SK-N-SH (cell line): ENCODE results near the gene PLCB1. TPM values are rescaled to one million over a fixed set of nuclear protein-coding genes. Genes with fewer than 3 reads are reported as not detected.

Experiments used
- CTCF ChIA-PET: fragments of 300-600, 350-600 bp; formaldehyde crosslinking; extraction: SDS; loops from one replicate; lab custom pipeline; 2021; lab: Yijun Ruan, JAX
- POLR2A ChIA-PET: fragments of 350-600 bp; sonication (Branson Sonifier 250); formaldehyde crosslinking; extraction: SDS; loops from one replicate; lab custom pipeline; 2020; ENCODE audit warnings: antibody characterized with exemption, inconsistent platforms; lab: Yijun Ruan, JAX
- DNase-seq: peaks from one replicate; pipeline ENCODE4 v3.0.0; 2012
- H2AFZ ChIP-seq: fragments of 200-600 bp; sonication (generic); 2 replicates; pipeline ENCODE4 v1.8.1; 2016; ENCODE audit warnings: antibody characterized with exemption, mild to moderate bottlenecking, low read depth
- H3F3A ChIP-seq: fragments of 200-600 bp; sonication (generic); replicated peaks from 2 replicates; pipeline ENCODE3; 2016; ENCODE audit warnings: antibody characterized with exemption, mild to moderate bottlenecking; ENCODE audit not compliant: insufficient read depth
- H3K27ac ChIP-seq, 2 experiments: fragments of 200-500 bp in 1 of 2; fragments of 200-600 bp in 1 of 2; sonication (Bioruptor generic) in 1 of 2; sonication (generic), shearing (Covaris generic) in 1 of 2; 2 replicates each; pipeline versions ENCODE4 v1.5.1 to v1.6.1; 2014 to 2016; ENCODE audit warnings: low read depth in 2 of 2, inconsistent platforms in 1 of 2, low read length in 1 of 2, mild to moderate bottlenecking in 1 of 2, mixed read lengths in 1 of 2
- H3K27me3 ChIP-seq: fragments of 200-600 bp; sonication (generic), shearing (Covaris generic); 2 replicates; pipeline ENCODE4 v1.6.1; 2016; ENCODE audit warnings: mixed run types; ENCODE audit not compliant: insufficient read depth
- H3K36me3 ChIP-seq, 2 experiments: fragments of 200-500 bp in 1 of 2; fragments of 200-600 bp in 1 of 2; sonication (Bioruptor generic) in 1 of 2; sonication (generic) in 1 of 2; replicated peaks in 1 of 2; 2 replicates each; pipeline versions ENCODE3 to v1.5.1; 2014 to 2016; ENCODE audit warnings: low read length in 1 of 2, mild to moderate bottlenecking in 1 of 2; ENCODE audit not compliant: insufficient read depth in 2 of 2, control insufficient read depth in 1 of 2
- H3K4me1 ChIP-seq, 2 experiments: fragments of 200-500 bp in 1 of 2; fragments of 200-600 bp in 1 of 2; sonication (Bioruptor generic) in 1 of 2; sonication (generic), shearing (Covaris generic) in 1 of 2; 2 replicates each; pipeline versions ENCODE4 v1.5.1 to v1.6.1; 2014 to 2016; ENCODE audit warnings: low read depth in 1 of 2, low read length in 1 of 2, mixed run types in 1 of 2; ENCODE audit not compliant: insufficient read depth in 2 of 2, control insufficient read depth in 1 of 2
- H3K4me2 ChIP-seq: fragments of 200-600 bp; sonication (generic), shearing (Covaris generic); 2 replicates; pipeline ENCODE4 v1.6.1; 2017; ENCODE audit warnings: mixed run types
- H3K4me3 ChIP-seq, 2 experiments: fragments of 200-500 bp in 1 of 2; fragments of 200-600 bp in 1 of 2; sonication (Bioruptor generic) in 1 of 2; sonication (generic), shearing (Covaris generic) in 1 of 2; 2 replicates each; pipeline versions ENCODE4 v1.5.1 to v1.8.1; 2014 to 2016; ENCODE audit warnings: low read depth in 2 of 2, inconsistent platforms in 1 of 2, low read length in 1 of 2, mild to moderate bottlenecking in 1 of 2, mixed read lengths in 1 of 2, moderate library complexity in 1 of 2
- H3K79me2 ChIP-seq: fragments of 200-600 bp; sonication (generic); 2 replicates; pipeline ENCODE4 v1.8.1; 2017; ENCODE audit warnings: mild to moderate bottlenecking; ENCODE audit not compliant: insufficient read depth
- H3K9ac ChIP-seq: fragments of 200-600 bp; sonication (generic); 2 replicates; pipeline ENCODE4 v1.6.1; 2017; ENCODE audit warnings: mixed run types
- H3K9me2 ChIP-seq: fragments of 200-600 bp; sonication (generic); 2 replicates; pipeline ENCODE4 v1.6.1; 2017; ENCODE audit warnings: mixed run types
- H3K9me3 ChIP-seq: fragments of 200-600 bp; sonication (generic); 2 replicates; pipeline ENCODE4 v1.6.1; 2017; ENCODE audit warnings: mixed run types, mild to moderate bottlenecking, moderate library complexity
- H4K20me1 ChIP-seq: fragments of 200-600 bp; sonication (generic); 2 replicates; pipeline ENCODE4 v1.6.1; 2017; ENCODE audit warnings: mild to moderate bottlenecking, mixed run types; ENCODE audit not compliant: insufficient read depth
- CTCF ChIP-seq: fragments of 200-600 bp; sonication (generic); IDR thresholded peaks from 2 replicates; pipeline ENCODE4 v1.6.1; 2017; ENCODE audit warnings: antibody characterized with exemption, mild to moderate bottlenecking, moderate library complexity
- EZH2phosphoT487 ChIP-seq: fragments of 200-600 bp; sonication (generic); IDR thresholded peaks from 2 replicates; pipeline ENCODE4 v1.6.1; 2017; ENCODE audit warnings: low read depth, mixed run types, mild to moderate bottlenecking, antibody characterized with exemption, moderate library complexity, borderline replicate concordance
- FOSL2 ChIP-seq: IDR thresholded peaks from 2 replicates; pipeline ENCODE4 v1.4.0; 2012; ENCODE audit warnings: low read depth, mild to moderate bottlenecking, moderate library complexity, borderline replicate concordance
- FOXJ3 ChIP-seq: sonication (generic); formaldehyde crosslinking; IDR thresholded peaks from 2 replicates; pipeline ENCODE4 v1.5.1; 2020; ENCODE audit warnings: mild to moderate bottlenecking, missing genetic modification reagents
- FOXM1 ChIP-seq: IDR thresholded peaks from 2 replicates; pipeline ENCODE4 v1.4.0; 2012; ENCODE audit warnings: low read depth, mild to moderate bottlenecking
- GATA2 ChIP-seq: sonication (generic); formaldehyde crosslinking; IDR thresholded peaks from 2 replicates; pipeline ENCODE4 v1.5.0; 2020; ENCODE audit warnings: mild to moderate bottlenecking, missing genetic modification reagents
- MAX ChIP-seq: IDR thresholded peaks from 2 replicates; pipeline ENCODE4 v1.4.0; 2012; ENCODE audit warnings: low read depth
- MEF2A ChIP-seq: IDR thresholded peaks from 2 replicates; pipeline ENCODE4 v1.4.0; 2012; ENCODE audit warnings: low read depth, borderline replicate concordance
- MXI1 ChIP-seq: IDR thresholded peaks from 2 replicates; pipeline ENCODE4 v1.6.1; 2012; ENCODE audit warnings: mild to moderate bottlenecking, low read depth, low read length, improper control_type of control experiment
- NFIC ChIP-seq: IDR thresholded peaks from 2 replicates; pipeline ENCODE4 v1.4.0; 2012; ENCODE audit warnings: borderline replicate concordance
- NRF1 ChIP-seq: IDR thresholded peaks from 2 replicates; pipeline ENCODE4 v1.6.1; 2012; ENCODE audit warnings: low read depth, mild to moderate bottlenecking, low read length
- POLR2AphosphoS5 ChIP-seq: IDR thresholded peaks from 2 replicates; pipeline ENCODE4 v1.6.1; 2012; ENCODE audit warnings: low read depth, low read length
- RAD21 ChIP-seq: IDR thresholded peaks from 2 replicates; pipeline ENCODE4 v1.6.1; 2012; ENCODE audit warnings: mild to moderate bottlenecking, low read length
- RCOR1 ChIP-seq: fragments of 150-350 bp; IDR thresholded peaks from 2 replicates; pipeline ENCODE4 v1.6.1; 2017; ENCODE audit warnings: antibody characterized with exemption, low read length
- REST ChIP-seq: IDR thresholded peaks from 2 replicates; pipeline ENCODE4 v1.6.1; 2012; ENCODE audit warnings: mild to moderate bottlenecking, low read depth, low read length, moderate library complexity
- TAF1 ChIP-seq: IDR thresholded peaks from 2 replicates; pipeline ENCODE4 v1.6.1; 2012; ENCODE audit warnings: low read depth, mild to moderate bottlenecking, low read length, moderate library complexity, borderline replicate concordance
- TCF12 ChIP-seq: IDR thresholded peaks from 2 replicates; pipeline ENCODE4 v1.4.0; 2012
- TEAD4 ChIP-seq: IDR thresholded peaks from 2 replicates; pipeline ENCODE4 v1.4.0; 2012; ENCODE audit warnings: mild to moderate bottlenecking, borderline replicate concordance; ENCODE audit not compliant: insufficient read depth
- YY1 ChIP-seq: IDR thresholded peaks from 2 replicates; pipeline ENCODE4 v1.4.0; 2012; ENCODE audit warnings: low read depth, mild to moderate bottlenecking
- ZBTB33 ChIP-seq: IDR thresholded peaks from 2 replicates; pipeline ENCODE4 v1.4.0; 2012; ENCODE audit warnings: low read depth, borderline replicate concordance
- WGBS: methylation state at CpG from one replicate; pipeline ENCODE4 v1.1.6; 2017; ENCODE audit warnings: low lambda C conversion rate; 5-methylcytosine and 5-hydroxymethylcytosine counted together
- polyA plus RNA-seq, 3 experiments: library from polyadenylated mRNA; depleted of rRNA; stranded (reverse); fragments of >200 nt; gene quantifications; 2 replicates each; pipeline ENCODE4 v1.2.3, GENCODE V29; 2012

Gene PLCB1
- polyA plus RNA-seq, 1 of the 3 experiments (the other 2 are of a cell fraction), result 10.5 TPM

- Histone ChIP-seq H3K79me2 (no peaks in the 10 kb centered on the region), H3K9me3 (no peaks in the 10 kb centered on the region), H2AFZ (no peak overlapping the region), H3K27me3 (no peaks in the 10 kb centered on the region), H3K9ac (no peak overlapping the region), H4K20me1 (no peaks in the 10 kb centered on the region), H3K4me1 (peaks cover 0 to 5% of the 10 kb centered on the region in 2 experiments; a peak in 3 of 4 replicates), H3K36me3 (no peaks in the 10 kb centered on the region), H3K4me3 (no peak overlapping the region), H3K4me2 (no peak overlapping the region), H3K27ac (no peak overlapping the region), H3F3A (no peaks in the 10 kb centered on the region), H3K9me2 (no peaks in the 10 kb centered on the region)
- POLR2A ChIA-PET, result no interaction called here
- TF ChIP-seq TCF12, result no peak
- TF ChIP-seq POLR2AphosphoS5, result no peak
- TF ChIP-seq NRF1, result no peak
- no peak for TF ChIP-seq FOXJ3 (CRISPR knock-in tag)
- no peak for TF ChIP-seq MEF2A
- TF ChIP-seq EZH2phosphoT487, result no peak
- no peak for TF ChIP-seq TEAD4
- TF ChIP-seq MXI1, result no peak
- DNase-seq, result no peak
- WGBS, result 82% methylated on average over 3 of the region's 3 CpGs
- CTCF ChIA-PET, result no interaction called here
These were observed 375.2 kb downstream of the PLCB1 start for GRCh38 chr20:8507231-8507630.

GRCh38 chr20:8509809-8510208, 377.7 kb downstream of the PLCB1 start:
- no peaks in the 10 kb centered on the region for H3F3A ChIP-seq
- H3K4me1 ChIP-seq, result peaks cover 0 to 5% of the 10 kb centered on the region in 2 experiments; a peak in 3 of 4 replicates
- POLR2A ChIA-PET, result no interaction called here
- H3K27me3 ChIP-seq, result no peaks in the 10 kb centered on the region
- peak; percentile 28 for DNase-seq
- WGBS, result 34% methylated on average over 1 of the region's 1 CpG
- H3K4me3 ChIP-seq, result no peak overlapping the region
- no peaks in the 10 kb centered on the region for H3K36me3 ChIP-seq
- H3K27ac ChIP-seq, result peak overlapping the region in 1 of 2 experiments; percentile 68; a peak in 1 of 4 replicates
- no peak overlapping the region for H3K4me2 ChIP-seq
- no peaks in the 10 kb centered on the region for H3K9me3 ChIP-seq
- H2AFZ ChIP-seq, result no peak overlapping the region
- H3K9me2 ChIP-seq, result no peaks in the 10 kb centered on the region
- no peaks in the 10 kb centered on the region for H4K20me1 ChIP-seq
- H3K79me2 ChIP-seq, result 0 out of 2 replicates have a peak, but pooled peaks cover 6% of the 10 kb centered on the region
- no peak overlapping the region for H3K9ac ChIP-seq
- CTCF ChIA-PET, result interaction anchor here (0.7 to 0.8 kb wide), 3 partner anchors 17 to 455 kb away, joined by 3 read pairs; no protein-coding TSS in a partner anchor
- TF ChIP-seq MAX, result no peak
- TF ChIP-seq REST, result no peak
- no peak for TF ChIP-seq ZBTB33
- no peak for TF ChIP-seq MXI1
- TF ChIP-seq POLR2AphosphoS5, result 0 out of 2 replicates have a peak, but pooled peaks have one; percentile 24
- peak; percentile 72 for TF ChIP-seq RCOR1
- TF ChIP-seq NRF1, result no peak
- TF ChIP-seq TAF1, result no peak
- TF ChIP-seq YY1, result no peak
- no peak for TF ChIP-seq CTCF
- TF ChIP-seq EZH2phosphoT487, result no peak
- TF ChIP-seq NFIC, result peak; percentile 14; the same call in 1 of the 2 replicates
- TF ChIP-seq FOSL2, result no peak
- no peak for TF ChIP-seq FOXM1
- no peak; the same call in 1 of the 2 replicates for TF ChIP-seq RAD21
- no peak for TF ChIP-seq MEF2A
- TF ChIP-seq GATA2 (CRISPR knock-in tag), result peak; percentile 95
- TF ChIP-seq TCF12, result peak; percentile 52
